Psoas muscle (tissue), 8 donors: ENCODE data around the gene OR4X2. TPM values are rescaled to one million over a fixed set of nuclear protein-coding genes. Genes with fewer than 3 reads are reported as not detected.

Source experiments
- ATAC-seq, 4 donors: fragments of 200-7000 bp; cut with Tn5 transposase; one replicate each; pipeline ENCODE4 v1.9.1; 2020; ENCODE audit warnings: moderate library complexity in 3 of 4, mild to moderate bottlenecking in 2 of 4
- DNase-seq, 2 donors: peaks; one replicate each; pipeline ENCODE4 v3.0.0-alpha.2; 2020
- H3K27ac ChIP-seq: fragments of 200-600 bp; one replicate; pipeline ENCODE4 v1.8.0; 2022
- H3K27me3 ChIP-seq, 3 donors: fragments of 200-600 bp in 1 of 3; one replicate each; pipeline versions ENCODE4 v1.6.1 to v1.8.0; 2013 to 2022; ENCODE audit warnings: low read length in 2 of 3, mild to moderate bottlenecking in 2 of 3, moderate library complexity in 1 of 3; ENCODE audit not compliant: insufficient read depth in 3 of 3
- H3K36me3 ChIP-seq, 2 donors: fragments of 200-600 bp in 1 of 2; one replicate each; pipeline versions ENCODE4 v1.6.1 to v1.8.0; 2013 to 2022; ENCODE audit warnings: low read depth in 1 of 2, mild to moderate bottlenecking in 1 of 2, moderate library complexity in 1 of 2; ENCODE audit not compliant: insufficient read depth in 1 of 2
- H3K4me1 ChIP-seq: fragments of 200-600 bp; one replicate; pipeline ENCODE4 v1.8.0; 2022
- H3K4me3 ChIP-seq: fragments of 200-600 bp; one replicate; pipeline ENCODE4 v1.8.0; 2022; ENCODE audit warnings: mild to moderate bottlenecking
- H3K9me3 ChIP-seq: fragments of 200-600 bp; one replicate; pipeline ENCODE4 v1.8.0; 2022
- WGBS, 3 donors: extraction: QIAGEN DNeasy Blood & Tissue Kit; methylation state at CpG; one replicate each; pipeline versions ENCODE4 v1.1.6 to v1.1.7; 2013; 5-methylcytosine and 5-hydroxymethylcytosine counted together
- intact Hi-C, 2 donors: fragments of 100-400 bp; cut with DNase I; formaldehyde crosslinking; loops; one replicate each; pipeline versions ENCODE4 v1.11.0 to v1.14.2; 2022
- polyA plus RNA-seq, 3 donors: library from polyadenylated mRNA; stranded (reverse); fragments of 200-250 nt; gene quantifications; one replicate each; pipeline ENCODE4 v1.2.3, GENCODE V29; 2013
- total RNA-seq, 4 donors: library from RNA; stranded (reverse); fragmentation: NEBNext Ultra II Directional in 2 of 4; extraction: Animal tissue kit (Norgen Biotek cat#: 25700) in 2 of 4; gene quantifications; one replicate each; pipeline versions ENCODE4 v1.2.1 to v1.2.4, GENCODE V29; 2021 to 2023
- TF ChIP-seq, protein P1 (sequence below): fragments of 200-600 bp; IDR thresholded peaks from one replicate; pipeline ENCODE4 v1.8.0; 2022; ENCODE audit warnings: antibody characterized with exemption
- donor health status: healthy with polysubstance abuse.
- donor health status: DM: no; HTN: no; CAD: no; lungs with moderate emphysema.
- donor health status: Bipolar disorder and iron deficiency.
- donor health status: healthy.
- donor health status: DM: yes; HTN: yes; CAD: no.
- donor health status: DM: no; HTN: no; CAD: no.
- donor health status: DM: no; HTN: no; CAD: no.
- donor health status: DM: yes; HTN: yes; CAD: no.

The OR4X2 gene
- total and polyA plus RNA-seq, 7 donors, result not detected

DNA sequence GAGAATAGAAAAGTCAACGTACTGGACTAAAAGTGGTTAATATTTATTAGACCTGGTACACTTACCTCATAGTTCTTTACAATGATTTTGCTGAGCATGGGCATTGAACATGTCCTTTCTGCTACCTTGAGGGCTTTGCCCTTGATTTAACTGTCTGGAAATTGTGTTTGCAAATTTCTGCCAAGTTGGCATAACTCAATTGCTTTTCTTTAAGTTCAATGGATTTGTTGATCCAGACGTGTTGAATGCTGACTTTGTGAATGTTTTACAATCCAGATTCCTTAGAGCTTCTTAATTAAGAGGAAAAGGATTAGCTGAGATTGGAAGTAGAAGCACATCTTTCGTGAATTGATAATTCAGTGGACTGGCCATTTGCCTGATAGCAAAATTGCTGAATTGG, 7.2 kb upstream of the OR4X2 start:
- Histone ChIP-seq H3K4me3 (no peak overlapping the region), H3K27ac (no peak overlapping the region), H3K9me3 (no peaks in the 10 kb centered on the region), H3K27me3 (peaks cover 0 to 7% (median 0%) of the 10 kb centered on the region in 3 donors), H3K36me3 (no peaks in the 10 kb centered on the region), H3K4me1 (no peaks in the 10 kb centered on the region)
- WGBS, 3 donors, result 22 to 48% (median 28%) methylated on average over 3 of the region's 3 CpGs
- no peak for ATAC-seq
- DNase-seq, result no peak
- intact Hi-C loops, result no loop called here
- TF ChIP-seq, protein P1, sequence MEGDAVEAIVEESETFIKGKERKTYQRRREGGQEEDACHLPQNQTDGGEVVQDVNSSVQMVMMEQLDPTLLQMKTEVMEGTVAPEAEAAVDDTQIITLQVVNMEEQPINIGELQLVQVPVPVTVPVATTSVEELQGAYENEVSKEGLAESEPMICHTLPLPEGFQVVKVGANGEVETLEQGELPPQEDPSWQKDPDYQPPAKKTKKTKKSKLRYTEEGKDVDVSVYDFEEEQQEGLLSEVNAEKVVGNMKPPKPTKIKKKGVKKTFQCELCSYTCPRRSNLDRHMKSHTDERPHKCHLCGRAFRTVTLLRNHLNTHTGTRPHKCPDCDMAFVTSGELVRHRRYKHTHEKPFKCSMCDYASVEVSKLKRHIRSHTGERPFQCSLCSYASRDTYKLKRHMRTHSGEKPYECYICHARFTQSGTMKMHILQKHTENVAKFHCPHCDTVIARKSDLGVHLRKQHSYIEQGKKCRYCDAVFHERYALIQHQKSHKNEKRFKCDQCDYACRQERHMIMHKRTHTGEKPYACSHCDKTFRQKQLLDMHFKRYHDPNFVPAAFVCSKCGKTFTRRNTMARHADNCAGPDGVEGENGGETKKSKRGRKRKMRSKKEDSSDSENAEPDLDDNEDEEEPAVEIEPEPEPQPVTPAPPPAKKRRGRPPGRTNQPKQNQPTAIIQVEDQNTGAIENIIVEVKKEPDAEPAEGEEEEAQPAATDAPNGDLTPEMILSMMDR, result no peak

DNA sequence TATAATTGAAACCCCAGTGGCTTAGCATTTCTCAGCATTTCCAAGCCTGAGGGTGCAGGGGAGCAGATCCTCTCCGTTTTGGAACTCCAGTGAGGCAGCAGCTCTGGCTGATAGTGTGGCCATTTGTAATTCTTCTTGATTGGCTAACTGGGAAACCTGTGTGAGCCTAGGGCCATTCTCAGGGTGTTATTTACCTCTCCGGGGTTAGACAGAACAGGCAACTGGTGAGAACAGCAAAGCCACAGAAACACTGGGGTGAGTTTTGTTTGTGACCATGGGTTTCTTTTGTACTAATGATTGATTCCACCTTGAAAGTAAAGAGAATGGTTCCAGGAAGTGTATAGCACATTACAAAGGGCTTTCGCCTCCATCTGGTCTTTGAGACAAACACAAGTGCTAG, 2.4 kb upstream of the OR4X2 start:
- TF ChIP-seq, protein P1, result no peak
- Histone ChIP-seq H3K36me3 (no peaks in the 10 kb centered on the region), H3K4me1 (no peaks in the 10 kb centered on the region), H3K27me3 (no peaks in the 10 kb centered on the region), H3K9me3 (no peaks in the 10 kb centered on the region), H3K27ac (no peak overlapping the region), H3K4me3 (no peak overlapping the region)
- ATAC-seq (no peak), DNase-seq (no peak)
- intact Hi-C loops, result no loop called here
- WGBS, 3 donors, result 58 to 68% (median 62%) methylated on average over 3 of the region's 3 CpGs

DNA sequence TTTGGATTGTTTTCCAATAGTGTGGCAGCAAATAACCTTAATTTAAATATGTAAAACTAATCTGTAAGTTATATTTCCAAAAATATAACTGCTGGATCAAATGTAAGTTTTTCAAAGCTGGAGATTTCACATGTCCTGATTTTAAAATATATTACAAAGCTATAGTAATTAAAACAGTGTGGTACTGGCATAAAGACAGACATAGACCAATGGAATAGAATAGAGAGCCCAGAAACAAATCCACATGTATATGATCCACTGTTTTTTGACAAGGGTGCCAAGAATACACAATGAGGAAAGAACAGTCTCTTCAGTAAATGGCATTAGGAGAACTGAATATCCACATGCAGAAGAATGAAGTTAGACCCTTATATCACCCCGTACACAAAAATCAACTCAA, 4.0 kb downstream of the OR4X2 start:
- ATAC-seq, result no peak
- intact Hi-C loops, result no loop called here
- 85 to 90% (median 89%) methylated on average over 1 of the region's 1 CpG for WGBS, 3 donors
- Histone ChIP-seq H3K4me3 (no peak overlapping the region), H3K27me3 (no peaks in the 10 kb centered on the region), H3K4me1 (no peaks in the 10 kb centered on the region), H3K36me3 (no peaks in the 10 kb centered on the region), H3K9me3 (peaks cover 29% of the 10 kb centered on the region), H3K27ac (no peak overlapping the region)
- no peak for DNase-seq
- TF ChIP-seq, protein P1, result no peak

DNA sequence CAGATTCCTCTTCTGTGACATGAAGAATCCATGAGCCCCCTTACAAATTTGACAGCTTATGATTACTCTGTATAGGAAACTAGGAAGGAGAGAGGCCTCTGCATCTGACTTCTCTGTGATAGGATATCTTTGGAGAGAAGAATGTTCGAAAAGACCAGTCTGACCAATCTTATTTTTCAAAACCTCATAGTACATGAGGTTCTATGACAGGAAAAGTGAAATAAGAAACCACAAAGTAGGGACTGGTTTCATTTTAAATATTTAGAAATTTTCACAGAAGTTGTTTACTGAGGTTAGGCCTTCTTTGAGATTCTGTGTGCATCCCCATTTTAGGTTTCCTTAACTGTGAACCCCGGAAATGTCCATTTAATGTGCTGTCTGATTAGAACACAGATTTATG, 16.7 kb downstream of the OR4X2 start:
- no peaks in the 10 kb centered on the region for H3K4me1 ChIP-seq
- peaks cover 0 to 2% (median 0%) of the 10 kb centered on the region in 3 donors for H3K27me3 ChIP-seq
- H3K27ac ChIP-seq, result no peak overlapping the region
- TF ChIP-seq, protein P1, result no peak
- no peak overlapping the region for H3K4me3 ChIP-seq
- no peaks in the 10 kb centered on the region for H3K36me3 ChIP-seq
- WGBS, 3 donors, result 74 to 90% (median 76%) methylated on average over 2 of the region's 2 CpGs
- ATAC-seq (no peak), DNase-seq (no peak)
- intact Hi-C loops, result no loop called here
- H3K9me3 ChIP-seq, result no peaks in the 10 kb centered on the region

DNA sequence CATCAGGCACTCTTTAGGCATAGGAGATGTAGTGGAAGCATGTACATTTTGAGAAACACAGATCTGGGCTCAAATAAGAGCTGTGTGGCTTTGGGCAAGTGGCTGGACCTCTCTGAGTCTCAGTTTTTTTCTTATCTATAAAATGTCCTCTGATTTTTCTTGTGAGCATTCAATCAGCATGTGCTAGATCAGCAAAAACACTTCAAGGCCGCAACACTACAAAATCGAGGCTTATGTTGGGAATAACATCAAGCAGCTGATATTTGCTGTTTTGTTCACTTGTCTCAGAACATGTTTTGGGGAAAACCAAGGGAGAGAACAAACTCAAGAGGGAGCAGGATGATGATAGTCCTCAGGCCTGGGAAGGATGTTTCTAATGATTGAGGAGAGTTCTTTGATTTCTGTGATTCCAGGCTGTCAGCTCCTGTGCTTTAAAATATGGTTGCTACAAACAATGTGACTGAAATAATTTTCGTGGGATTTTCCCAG, 18.6 kb downstream of the OR4X2 start, which contains the start of gene OR4X1:
Gene OR4X1 (plus strand): TSS at position 439 of the 489 bp plus-strand sequence. CDS start 0 bp downstream, at position 439.
- no peak within 1 kb of the TSS for H3K27ac ChIP-seq
- H3K27me3 ChIP-seq, result peaks cover 0 to 2% (median 0%) of the 10 kb centered on the region in 3 donors
- no peaks in the 10 kb centered on the region for H3K9me3 ChIP-seq
- no peak for DNase-seq
- 23 to 34% (median 24%) methylated on average over 3 of the region's 3 CpGs for WGBS, 3 donors
- TF ChIP-seq, protein P1, result no peak
- intact Hi-C loops, result no loop called here
- no peak within 1 kb of the TSS for H3K4me3 ChIP-seq
- no peak for ATAC-seq
- no peaks in the 10 kb centered on the region for H3K36me3 ChIP-seq
- H3K4me1 ChIP-seq, result no peaks in the 10 kb centered on the region
